Measurements from ENCODE around the gene EXOSC3. TPM values are rescaled to one million over a fixed set of nuclear protein-coding genes. Genes with fewer than 3 reads are reported as not detected.

The EXOSC3 gene
- total and polyA plus RNA-seq, 2 of the 8 experiments (the other 6 are each of a cell fraction or from before 2014, with no cell fraction given): 46.7 to 73.4 TPM

DNA sequence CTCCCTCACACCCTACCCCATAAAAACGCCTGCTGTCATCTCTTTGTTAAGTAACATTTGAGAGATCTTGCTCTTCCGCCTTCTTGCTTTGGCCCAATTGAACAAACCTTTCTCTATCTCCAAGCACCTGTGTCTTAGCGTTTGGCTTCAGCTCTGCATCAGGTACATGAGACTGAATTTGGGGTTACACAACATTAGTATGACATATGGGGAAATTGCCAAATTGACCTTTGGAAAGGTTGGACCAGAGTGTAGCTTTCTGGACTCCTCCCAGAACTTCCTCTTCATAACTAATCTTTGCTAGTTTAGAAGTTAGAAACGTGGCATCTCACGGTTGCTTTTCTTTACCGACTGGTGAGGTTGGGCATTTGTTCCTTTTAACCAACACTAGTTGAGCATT is 3.5 kb upstream of the EXOSC3 start (continued):
- TF ChIP-seq RFX5 (IDR thresholded peaks at IDR 0.05; ENCODE audit: borderline replicate concordance, low read depth, low read length) (no peak), GABPA (IDR thresholded peaks at IDR 0.05; ENCODE audit: borderline replicate concordance, insufficient read depth, low read length) (no peak), HDAC6 (IDR thresholded peaks at IDR 0.05; ENCODE audit: low read depth, low read length) (no peak), SP1 (IDR thresholded peaks at IDR 0.05; ENCODE audit: low read depth, low read length) (no peak)
- TF ChIP-seq, protein P1, sequence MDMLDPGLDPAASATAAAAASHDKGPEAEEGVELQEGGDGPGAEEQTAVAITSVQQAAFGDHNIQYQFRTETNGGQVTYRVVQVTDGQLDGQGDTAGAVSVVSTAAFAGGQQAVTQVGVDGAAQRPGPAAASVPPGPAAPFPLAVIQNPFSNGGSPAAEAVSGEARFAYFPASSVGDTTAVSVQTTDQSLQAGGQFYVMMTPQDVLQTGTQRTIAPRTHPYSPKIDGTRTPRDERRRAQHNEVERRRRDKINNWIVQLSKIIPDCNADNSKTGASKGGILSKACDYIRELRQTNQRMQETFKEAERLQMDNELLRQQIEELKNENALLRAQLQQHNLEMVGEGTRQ (IDR thresholded peaks at IDR 0.05; ENCODE audit: low read length): no peak
